GM12872 (cell line): ENCODE data around the gene L3MBTL4.

Source experiments
- TF ChIP-seq, protein P1 (sequence below): IDR thresholded peaks from 3 replicates; pipeline ENCODE4 v1.5.1; 2011; ENCODE audit warnings: low read depth, mild to moderate bottlenecking, low read length, moderate library complexity; ENCODE audit not compliant: insufficient read depth

The L3MBTL4 gene

DNA sequence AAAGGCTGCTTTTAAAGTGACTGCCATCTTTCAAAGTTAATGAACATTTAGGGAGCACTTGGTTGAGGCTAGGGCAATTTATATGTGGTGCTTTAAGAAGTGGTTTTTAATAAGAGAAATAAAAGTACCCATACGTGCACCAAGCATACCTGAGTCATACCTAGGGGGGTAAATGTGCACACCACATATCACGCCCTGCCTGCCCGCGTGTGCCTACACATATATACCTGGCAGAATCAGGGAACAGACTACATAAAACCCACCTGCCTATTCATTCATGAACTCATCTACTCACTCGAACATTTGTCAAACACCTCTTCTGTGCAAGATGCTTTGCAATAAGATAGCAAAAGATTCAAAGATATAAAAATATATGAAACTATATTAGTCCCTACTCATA lies 450.1 kb downstream of the L3MBTL4 start:
- TF ChIP-seq, protein P1, sequence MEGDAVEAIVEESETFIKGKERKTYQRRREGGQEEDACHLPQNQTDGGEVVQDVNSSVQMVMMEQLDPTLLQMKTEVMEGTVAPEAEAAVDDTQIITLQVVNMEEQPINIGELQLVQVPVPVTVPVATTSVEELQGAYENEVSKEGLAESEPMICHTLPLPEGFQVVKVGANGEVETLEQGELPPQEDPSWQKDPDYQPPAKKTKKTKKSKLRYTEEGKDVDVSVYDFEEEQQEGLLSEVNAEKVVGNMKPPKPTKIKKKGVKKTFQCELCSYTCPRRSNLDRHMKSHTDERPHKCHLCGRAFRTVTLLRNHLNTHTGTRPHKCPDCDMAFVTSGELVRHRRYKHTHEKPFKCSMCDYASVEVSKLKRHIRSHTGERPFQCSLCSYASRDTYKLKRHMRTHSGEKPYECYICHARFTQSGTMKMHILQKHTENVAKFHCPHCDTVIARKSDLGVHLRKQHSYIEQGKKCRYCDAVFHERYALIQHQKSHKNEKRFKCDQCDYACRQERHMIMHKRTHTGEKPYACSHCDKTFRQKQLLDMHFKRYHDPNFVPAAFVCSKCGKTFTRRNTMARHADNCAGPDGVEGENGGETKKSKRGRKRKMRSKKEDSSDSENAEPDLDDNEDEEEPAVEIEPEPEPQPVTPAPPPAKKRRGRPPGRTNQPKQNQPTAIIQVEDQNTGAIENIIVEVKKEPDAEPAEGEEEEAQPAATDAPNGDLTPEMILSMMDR = no peak

DNA sequence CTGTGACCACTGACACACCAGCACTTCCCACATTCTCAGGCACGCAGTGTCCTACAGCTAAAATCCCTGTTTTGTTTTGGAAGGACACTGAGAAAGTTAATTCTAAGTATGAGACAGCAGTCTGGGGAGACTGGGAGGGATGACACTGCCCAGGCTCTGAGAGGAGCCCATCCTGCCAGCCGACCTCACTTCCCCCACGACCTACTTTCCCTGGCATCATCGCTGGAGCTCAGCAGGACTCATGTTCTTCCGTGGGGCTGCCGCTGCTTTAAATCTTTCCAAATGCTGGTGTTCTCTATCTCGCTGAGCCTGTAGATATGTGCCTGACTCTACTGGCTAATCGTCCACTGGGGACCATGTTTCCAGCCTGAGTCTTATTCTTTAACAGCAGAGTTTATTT lies 450.6 kb downstream of the L3MBTL4 start:
- TF ChIP-seq, protein P1 = no peak

DNA sequence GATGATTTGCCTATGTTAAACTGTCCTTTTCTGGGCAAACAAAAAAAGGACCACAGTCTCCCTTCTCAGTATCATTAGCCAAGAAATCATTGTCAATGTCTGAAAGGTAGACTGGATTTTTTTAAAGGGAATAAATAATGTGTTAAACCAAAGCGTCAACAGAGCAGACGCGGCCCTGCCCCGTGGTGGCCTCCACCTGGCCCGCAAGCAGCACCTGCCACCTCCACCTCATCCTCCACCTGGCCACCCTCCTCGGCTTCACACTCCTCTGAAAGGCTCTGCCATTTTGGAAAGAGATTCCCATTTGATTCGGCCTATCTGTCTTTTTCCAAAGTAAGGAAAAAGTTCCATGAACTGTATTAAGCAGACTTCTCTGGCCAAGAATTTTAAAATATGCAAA lies 451.4 kb downstream of the L3MBTL4 start:
- TF ChIP-seq, protein P1 = no peak

DNA sequence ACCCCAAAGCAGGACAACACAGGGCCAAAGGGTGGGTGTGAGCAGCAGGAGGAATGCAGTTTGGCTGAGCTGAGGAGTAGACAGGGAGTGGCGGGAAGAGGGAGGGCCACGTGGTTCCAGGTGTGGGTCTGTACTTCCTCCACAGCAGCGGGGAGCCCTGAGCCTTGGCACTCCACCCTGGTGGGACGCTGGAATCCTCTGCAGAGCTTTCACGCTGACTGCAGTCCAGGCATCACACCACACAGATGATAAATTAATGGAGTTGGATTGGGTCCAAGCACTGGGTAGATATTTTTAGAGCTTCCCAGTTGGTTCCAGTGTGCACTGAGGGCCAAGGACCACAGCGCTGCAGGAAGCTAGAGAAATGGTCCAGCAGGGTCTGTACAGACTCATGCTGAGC lies 452.3 kb downstream of the L3MBTL4 start:
- TF ChIP-seq, protein P1 = no peak

DNA sequence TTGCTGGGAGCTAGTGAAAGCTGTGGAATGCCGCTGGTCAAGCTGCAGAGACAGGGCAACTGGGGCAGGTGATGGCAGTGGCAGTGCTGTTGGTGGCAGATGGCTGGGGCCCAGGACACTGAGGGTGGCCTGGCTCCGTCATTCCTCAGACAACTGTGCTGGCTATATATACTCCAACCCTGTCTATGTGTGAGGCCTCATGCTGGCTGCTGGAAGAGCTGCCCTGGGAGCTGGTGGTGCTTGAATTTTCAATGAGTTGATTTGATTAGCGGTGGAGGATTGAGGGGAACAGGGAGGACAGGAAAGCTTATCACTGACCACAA lies 452.9 kb downstream of the L3MBTL4 start:
- TF ChIP-seq, protein P1 = no peak

DNA sequence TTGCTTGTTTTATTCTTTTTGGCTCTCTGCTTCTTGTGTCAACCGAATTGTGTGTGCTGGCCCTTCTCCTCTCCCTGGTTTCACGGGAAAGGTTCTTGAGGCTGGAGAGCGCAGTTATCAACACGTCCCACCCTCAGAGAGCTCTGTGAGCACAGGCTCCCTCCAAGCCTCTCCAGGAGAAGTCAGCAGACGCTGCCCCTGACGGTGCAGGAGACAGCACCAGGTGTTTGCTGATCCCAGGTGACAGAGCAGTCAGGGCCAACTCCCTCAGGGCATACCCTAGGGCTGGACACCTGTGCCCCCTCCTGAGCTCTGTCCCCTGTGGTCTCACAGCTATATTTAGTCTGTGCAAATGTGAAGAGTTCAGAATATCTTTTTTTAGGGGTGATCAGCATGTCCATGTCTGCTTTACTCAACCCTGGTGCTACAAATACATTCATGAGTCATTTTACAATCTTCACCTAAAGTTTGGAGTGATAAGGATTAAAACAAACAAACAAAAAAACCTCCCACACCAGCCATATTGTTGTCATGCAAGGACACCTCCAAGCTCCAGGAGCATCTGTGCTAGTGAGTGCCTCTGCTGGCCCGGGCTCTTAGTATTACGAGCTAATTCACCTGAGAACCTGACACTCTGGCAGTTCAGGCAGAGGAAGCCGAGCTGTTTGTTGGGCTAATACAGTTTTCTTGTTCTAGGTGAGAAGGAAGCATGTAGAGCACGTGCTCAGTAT lies 453.4 kb downstream of the L3MBTL4 start:
- TF ChIP-seq, protein P1 = no peak

DNA sequence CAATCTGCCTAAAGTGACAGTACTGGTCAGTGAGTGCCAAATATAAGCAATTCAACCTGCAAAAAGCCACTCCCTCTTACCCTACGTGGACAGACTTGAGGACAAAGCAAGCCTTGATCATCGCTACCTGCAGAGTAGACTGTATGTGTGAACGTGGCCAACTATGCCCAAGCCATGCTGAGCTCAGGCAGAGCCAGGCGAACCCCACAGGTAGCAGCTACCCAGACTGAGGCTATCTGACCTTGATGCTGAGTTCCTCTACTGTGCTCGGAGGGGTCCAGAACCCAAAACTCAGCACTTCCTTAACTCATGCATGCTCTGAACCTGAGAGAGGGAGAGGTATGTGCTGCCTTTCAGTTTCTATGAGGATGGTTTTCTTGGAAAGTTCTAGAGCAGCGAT lies 455.9 kb downstream of the L3MBTL4 start:
- TF ChIP-seq, protein P1 = no peak
